ENCODE results near the gene SPECC1. TPM values are rescaled to one million over a fixed set of nuclear protein-coding genes. Genes with fewer than 3 reads are reported as not detected.
"Not testable (repeated sequence)": the region's sequence is repeated elsewhere in the genome, so short reads cannot be mapped to it uniquely, and the experiment has no call there.

Gene SPECC1
- total RNA-seq, 1 donor from 2014 or later: 10.1 TPM

DNA sequence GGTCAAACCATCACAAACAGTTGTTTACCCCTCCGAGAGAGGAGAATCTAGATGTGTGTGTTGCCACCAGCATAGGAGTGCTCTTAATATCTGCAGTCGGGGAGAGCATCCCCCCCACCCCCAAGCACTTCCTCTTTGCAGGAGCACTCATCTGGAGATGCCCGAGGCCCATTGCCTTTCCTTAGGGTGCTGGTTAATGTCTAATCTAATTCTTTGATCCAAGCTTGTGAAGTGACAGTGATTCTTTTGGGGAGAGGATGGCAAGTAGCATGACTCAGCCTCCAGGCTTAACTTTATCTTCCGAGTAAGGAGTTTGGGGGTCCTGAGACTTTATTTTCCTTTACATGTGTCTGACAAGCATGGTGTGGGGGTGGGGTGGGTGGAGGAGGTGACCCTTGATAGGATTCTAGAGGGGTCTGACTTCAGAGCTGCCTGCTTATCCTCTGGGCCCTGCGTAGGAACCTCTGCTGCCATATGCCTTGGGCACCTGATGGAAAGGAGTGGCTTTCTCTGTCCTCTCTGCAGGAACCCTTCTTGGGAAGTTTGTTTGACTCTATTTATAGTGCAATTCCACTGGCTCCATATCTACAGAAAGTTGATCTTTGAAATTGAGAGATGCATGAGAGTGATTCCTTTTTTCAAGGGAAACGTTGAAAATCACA is 207.1 kb downstream of the SPECC1 start:
- intact Hi-C loops (cut with DNase I): no loop called here
- DNase-seq (ENCODE audit: low spot score): no peak

DNA sequence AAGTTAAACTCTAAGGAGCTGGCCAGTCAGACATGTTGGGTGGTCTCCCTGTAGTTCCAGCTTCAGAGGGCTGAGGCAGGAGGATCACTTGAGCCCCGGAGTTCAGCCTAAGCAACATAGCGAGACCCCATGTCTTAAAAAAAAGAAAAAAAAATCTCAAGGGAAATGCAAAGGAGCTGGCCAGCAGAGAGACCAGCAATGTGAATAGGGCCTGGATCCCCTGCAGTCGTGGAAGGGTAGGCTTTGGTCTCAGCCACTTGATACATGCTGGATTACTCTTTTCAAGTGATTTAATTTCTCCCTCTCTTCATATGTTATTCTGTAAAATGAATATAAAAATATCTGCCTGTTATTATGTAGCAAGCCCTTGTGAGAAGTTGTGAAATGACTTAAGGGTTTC is 207.7 kb downstream of the SPECC1 start:
- no peak for DNase-seq (ENCODE audit: low spot score)
- intact Hi-C loops (cut with DNase I): no loop called here

DNA sequence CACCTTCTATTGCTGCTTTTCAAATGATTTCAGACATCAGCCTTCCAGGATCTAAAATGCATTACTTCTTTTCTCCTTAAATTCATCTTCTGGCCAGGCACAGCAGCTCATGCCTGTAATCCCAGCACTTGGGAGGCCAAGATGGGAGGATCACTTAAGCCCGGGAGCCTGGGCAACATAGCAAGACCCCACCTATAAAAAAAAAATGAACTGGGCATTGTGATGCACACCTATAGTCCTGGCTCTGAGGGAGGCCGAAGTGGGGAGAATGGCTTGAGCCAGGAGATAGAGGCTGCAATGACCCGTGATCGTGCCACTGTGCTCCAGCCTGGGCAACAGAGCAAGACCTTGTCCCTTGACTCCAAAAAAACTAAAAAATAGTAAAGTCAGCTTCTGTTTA is 208.5 kb downstream of the SPECC1 start:
- intact Hi-C loops (cut with DNase I): no loop called here

DNA sequence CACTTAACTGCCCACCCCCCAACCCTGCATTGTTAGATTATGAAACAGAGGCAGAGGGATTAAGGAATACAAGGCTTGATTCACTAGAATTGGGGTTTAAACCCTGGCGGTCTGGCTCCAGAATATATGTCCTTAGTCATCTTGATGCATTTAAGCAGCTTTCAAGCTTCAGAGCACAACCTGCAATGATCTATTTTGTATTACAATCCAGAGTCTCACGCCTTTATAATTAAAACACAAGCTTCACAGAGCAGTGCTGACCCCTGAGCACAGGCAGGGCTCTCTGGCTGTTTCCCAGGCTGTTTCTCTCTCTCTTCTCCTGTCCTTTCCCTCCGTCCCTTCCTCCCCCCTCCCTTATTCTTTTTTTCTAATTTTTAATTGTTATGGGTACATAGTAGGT is 209.1 kb downstream of the SPECC1 start:
- no peak for DNase-seq (ENCODE audit: low spot score)
- intact Hi-C loops (cut with DNase I): no loop called here

More for the DNA sequence above, 208.5 kb downstream of the SPECC1 start:
- no peak for DNase-seq (ENCODE audit: low spot score)

DNA sequence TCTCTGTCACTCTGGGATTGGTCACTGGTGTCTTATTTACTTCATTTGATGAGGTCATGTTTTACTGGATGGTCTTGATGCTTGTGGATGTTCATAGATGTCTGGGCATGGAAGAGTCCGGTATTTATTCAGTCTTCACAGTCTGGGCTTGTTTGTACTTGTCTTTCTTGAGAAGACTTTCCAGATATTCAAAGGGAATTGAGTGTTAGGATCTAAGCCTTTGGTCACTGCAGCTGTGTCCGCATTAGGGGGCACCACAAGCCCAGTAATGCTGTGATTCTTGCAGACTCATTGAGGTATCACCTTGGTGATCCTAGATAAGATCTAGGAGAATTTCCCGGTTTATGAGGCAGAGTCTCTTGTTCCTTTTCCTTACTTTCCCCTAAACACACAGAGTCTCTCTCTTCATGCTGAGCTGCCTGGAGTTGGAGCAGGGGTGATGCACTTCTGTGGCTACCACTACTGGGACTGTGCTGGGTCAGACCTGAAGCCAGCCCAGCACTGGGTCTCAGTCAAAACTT is 214.7 kb downstream of the SPECC1 start:
- intact Hi-C loops (cut with DNase I): loop anchor here (10.0 kb wide), 1 partner anchor 229 kb away; no protein-coding TSS in a partner anchor
- DNase-seq (ENCODE audit: low spot score): no peak

DNA sequence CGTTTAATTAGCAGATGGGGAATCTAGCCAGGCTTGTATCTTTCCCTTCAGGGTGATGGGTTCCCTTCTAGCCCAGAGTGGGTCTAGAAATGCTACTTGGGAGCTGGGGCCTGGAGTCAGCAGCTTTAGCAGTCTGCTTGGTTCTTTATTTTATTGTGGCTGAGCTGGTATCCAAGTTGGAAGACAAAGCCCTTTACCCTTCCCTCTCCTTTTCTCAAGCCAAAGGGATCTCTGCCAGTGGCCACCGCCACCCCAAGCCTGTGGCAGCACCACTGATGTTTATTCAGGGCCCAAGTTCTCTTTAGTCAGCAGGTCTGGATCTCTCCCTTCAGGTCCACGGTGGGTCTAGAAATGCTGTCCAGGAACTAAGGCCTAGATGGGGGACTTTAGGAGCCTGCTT is 215.2 kb downstream of the SPECC1 start:
- intact Hi-C loops (cut with DNase I): loop anchor here (10.0 kb wide), 1 partner anchor 230 kb away; no protein-coding TSS in a partner anchor

DNA sequence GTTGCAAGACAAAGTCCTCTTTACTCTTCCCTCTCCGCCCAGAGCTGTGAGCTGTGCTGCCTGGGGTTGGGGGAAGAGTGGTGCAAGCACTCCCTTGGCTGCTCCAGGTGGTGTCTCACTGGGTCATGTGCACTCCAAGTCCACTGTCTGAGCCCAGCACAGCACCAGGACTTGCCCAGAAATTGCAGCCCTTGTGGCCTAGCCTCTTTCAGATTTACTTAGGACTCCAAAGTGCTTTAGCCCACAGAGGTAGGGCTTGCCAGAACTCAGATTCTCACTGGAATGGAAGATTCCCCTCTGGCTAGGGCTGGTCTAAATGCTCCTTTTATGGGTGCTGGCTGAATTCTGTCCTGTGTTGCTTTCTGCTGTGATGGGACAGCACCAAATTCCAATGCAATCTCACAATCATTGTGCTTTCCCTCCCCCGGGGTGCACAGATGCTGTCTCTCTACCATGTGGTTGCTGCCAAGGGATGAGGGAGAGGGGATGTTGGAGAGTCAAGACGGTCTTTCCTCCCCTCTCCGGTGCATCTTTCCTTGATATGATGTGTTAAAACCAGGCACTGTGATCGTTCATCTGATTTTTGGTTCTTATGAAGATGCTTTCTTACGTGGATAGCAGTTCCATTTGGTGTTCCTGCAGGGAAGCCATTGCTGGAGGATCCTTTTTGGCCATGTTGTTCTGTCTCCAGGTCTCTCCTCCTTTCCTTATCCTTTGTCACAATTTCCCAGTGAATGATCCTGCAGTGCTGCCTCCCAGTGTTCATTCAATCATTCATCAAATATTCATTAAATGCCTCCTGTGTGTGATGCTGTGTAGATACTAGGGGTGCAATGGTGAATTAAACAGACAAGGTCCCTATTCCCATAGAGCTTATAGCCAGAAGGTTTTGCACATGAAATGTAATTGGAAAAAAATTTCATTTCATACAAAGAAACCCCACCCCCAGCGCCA is 216.3 kb downstream of the SPECC1 start:
- intact Hi-C loops (cut with DNase I): loop anchor here (5.0 to 10.0 kb wide), 3 partner anchors 92 to 231 kb away; no protein-coding TSS in a partner anchor
- DNase-seq (ENCODE audit: low spot score): no peak

More for the DNA sequence above, 215.2 kb downstream of the SPECC1 start:
- no peak for DNase-seq (ENCODE audit: low spot score)

DNA sequence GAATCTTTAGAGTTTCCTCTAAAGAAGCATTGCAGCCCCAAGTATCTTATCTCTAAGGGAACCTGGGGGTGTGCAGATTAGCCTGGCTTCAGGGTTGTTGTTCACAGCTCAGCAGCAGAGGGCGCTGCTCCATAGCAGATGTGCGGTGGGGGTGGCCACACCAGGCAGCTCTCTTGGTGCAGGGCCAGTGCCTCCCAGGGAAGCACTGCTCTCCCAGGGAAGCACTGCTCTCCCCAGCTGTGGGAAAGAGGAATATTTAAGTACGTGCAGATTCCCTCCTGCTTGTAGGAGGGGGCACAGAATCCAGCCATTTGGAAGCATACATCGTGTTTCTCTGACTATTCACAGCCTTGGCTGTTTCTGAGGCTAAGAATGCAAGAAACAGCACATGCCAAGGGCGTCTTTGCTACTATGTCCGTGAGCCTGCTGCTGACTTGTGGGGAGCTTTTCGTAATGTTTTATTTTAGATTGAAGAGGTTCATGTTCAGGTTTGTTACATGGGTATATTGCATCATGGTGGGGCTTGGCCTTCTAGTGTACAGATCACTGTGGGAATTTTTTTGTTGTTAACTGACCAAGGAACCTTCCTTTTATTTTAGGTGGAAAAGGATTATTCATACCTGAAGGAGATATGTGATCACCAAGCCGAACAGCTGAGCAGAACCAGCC is 217.8 kb downstream of the SPECC1 start:
- intact Hi-C loops (cut with DNase I): loop anchor here (5.0 to 10.0 kb wide), 3 partner anchors 90 to 232 kb away; no protein-coding TSS in a partner anchor

DNA sequence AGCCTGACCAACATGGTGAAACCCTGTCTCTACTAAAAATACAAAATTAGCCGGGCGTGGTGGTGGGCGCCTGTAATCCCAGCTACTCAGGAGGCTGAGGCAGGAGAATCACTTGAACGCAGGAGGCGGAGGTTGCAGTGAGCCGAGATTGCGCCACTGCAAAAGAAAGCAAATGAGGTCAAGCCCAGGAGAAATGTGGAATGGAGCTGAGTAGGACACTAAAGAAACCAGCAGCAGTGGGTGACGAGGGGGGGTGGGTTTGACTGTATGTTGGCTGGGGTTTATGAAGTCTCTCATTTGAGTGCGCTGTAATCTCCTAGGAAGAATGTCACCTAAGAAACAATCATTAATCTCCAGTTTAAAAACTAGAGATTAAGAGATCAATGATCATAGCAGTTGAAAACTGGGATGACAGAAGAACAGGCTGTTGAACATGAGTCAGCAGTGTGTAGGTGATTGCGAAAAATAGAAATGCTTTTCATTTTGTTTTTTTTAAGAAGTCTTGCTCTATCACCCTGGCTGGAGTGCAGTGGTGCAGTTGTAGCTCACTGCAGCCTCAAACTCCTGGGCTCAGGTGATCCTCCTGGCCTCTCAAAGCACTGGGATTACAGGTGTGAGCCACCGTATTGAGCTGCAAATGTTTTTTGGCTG is 218.7 kb downstream of the SPECC1 start:
- not testable (repeated sequence) for DNase-seq (ENCODE audit: low spot score)
- intact Hi-C loops (cut with DNase I): loop anchor here (5.0 to 10.0 kb wide), 3 partner anchors 89 to 233 kb away; no protein-coding TSS in a partner anchor

More for the DNA sequence above, 217.8 kb downstream of the SPECC1 start:
- DNase-seq (ENCODE audit: low spot score): peak; percentile 86

DNA sequence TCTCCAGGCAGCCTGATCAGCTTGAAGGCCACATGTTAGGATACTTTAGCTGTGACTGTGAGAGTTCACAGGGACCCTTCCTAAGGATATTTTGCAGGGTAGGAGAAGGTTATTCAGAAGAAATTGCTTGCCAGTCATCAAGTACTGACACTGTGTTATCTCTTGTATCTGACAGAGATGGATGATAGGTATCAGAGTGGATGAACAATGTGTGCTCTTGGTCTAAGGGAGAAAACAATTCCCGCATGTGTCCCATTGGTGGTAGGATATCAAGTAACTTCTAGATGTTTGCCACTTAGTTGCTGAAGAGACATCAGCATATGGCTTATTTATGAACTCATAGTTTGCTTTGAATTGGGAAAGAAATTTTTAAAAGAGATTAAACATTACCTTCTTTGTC is 219.3 kb downstream of the SPECC1 start:
- no peak for DNase-seq (ENCODE audit: low spot score)
- intact Hi-C loops (cut with DNase I): loop anchor here (5.0 to 10.0 kb wide), 3 partner anchors 89 to 234 kb away; no protein-coding TSS in a partner anchor

DNA sequence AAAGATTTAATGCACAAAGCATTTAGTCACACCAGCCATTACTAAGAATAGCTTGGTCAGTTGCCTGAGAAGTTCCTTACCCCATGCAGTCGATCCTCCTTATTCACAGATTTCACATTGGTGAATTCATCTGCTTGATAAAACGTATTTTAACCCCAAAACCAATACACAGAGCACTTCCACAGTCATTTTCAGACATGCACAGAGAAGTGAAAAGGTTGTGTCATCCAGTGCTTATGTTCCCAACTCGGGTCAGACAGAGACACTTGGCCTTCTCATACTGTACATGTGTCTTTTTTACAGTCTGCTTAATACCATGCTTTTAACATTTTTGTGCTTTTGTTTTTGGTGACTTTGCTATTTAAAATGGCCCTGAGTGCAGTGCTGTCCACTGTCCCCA is 219.7 kb downstream of the SPECC1 start:
- no peak for DNase-seq (ENCODE audit: low spot score)
- intact Hi-C loops (cut with DNase I): loop anchor here (5.0 to 10.0 kb wide), 3 partner anchors 88 to 234 kb away; no protein-coding TSS in a partner anchor

DNA sequence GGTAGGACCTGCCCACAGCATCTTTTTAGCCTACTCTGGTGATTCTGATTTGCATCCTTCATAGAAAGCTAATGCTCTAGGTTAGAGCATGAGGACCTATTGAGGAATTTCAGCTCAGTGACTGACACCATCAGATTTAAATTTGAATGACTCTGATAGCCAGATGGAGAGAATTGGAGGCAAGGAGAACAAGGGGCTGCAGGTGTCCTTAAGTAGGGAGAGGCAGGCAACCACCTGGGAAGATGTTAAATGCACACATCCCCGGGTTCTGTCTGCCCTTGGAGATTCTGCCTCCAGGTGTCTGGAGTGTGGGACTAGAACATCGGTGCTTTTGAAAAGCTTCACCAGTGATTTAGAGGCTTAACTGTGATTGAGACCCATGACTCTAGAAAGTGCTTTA is 221.8 kb downstream of the SPECC1 start:
- no peak for DNase-seq (ENCODE audit: low spot score)
- intact Hi-C loops (cut with DNase I): no loop called here

DNA sequence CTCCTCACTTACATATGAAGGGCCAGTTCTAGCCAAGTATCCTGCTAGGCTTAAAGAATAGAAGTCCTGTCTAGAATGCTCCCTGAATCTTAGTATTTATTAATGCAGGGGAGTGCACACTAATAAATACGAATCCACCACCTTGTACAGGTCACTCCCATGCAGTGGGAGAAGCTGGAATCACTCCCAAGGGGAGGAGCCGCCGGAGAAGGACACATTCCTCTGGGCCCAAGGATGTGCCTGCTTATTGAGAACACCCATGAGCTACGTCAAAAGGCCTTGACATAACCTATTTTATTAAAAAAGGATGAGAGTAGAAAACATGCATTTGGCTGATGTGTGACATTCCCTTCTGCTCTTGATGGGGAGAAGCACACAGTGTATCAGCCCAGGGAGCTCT is 223.5 kb downstream of the SPECC1 start:
- no peak for DNase-seq (ENCODE audit: low spot score)
- intact Hi-C loops (cut with DNase I): no loop called here

DNA sequence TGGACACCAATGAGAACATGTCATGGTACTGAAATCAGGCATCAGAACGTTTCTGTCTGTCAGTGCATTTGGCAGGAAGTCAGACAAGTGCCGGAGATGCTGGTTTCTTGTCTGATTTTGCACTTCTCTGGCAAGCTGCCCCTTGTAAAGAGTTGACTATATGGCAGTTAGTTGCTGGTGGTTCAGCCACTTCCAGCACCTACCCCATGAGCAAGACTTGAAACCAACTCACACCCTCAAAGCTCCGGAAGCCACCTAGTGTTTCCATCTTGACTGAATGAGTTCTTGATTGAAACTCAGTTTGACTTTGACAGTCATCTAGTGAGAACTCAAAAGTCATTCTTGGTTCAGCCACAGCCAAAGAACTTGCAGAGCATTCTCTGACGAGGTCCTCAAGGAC is 225.1 kb downstream of the SPECC1 start:
- no peak for DNase-seq (ENCODE audit: low spot score)
- intact Hi-C loops (cut with DNase I): no loop called here

DNA sequence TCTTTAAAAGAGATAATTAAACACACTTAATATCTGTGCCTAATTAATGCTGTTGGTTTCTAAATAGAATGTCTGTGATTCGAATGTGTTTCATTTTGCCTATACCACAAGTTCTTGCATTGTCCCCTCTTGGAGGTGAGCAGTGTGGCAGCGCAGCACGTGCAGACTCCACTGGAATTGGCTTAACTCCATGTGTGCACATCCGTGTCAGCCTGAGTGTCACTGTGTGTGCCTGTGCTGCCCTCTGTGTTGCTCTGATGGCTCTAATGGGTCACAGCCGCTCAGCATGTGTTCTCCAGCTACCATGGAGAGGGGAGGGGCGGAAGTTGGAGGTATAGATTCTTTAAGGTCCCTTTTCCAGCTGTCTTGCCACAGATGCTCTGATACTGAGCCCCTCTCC is 226.6 kb downstream of the SPECC1 start:
- DNase-seq (ENCODE audit: low spot score): no peak
- intact Hi-C loops (cut with DNase I): no loop called here

DNA sequence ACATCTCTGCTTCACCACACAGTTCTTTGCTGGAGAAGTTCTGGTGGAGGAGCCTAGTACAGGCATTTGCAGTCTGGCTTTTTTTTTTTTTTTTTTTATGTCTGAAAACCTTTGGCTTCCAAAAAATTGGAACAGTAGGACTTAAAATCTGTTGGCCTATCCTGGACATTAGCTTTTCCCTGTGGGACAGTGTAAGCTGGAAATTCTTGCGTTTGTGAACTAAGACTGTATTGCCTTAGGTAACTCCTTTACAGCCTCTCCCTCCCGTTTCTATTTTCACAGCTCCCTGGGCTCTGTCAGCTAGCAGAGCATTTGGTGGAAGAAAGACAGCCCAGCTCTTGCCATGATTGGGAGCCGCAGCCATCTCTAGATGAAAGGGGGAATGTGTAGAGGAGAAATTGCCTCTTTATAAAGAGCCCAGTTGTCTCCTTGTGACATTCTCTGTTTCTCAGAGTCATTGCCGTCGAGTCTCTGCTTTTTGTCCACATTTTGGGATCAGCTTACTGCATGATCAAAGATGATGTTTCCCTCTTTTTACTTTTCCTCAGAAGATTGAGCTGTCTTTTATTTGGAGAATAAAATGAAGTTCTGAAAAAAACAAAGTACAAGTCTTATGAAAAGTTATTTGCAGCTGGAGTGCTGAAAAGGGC is 227.5 kb downstream of the SPECC1 start:
- DNase-seq (ENCODE audit: low spot score): no peak
- intact Hi-C loops (cut with DNase I): no loop called here

DNA sequence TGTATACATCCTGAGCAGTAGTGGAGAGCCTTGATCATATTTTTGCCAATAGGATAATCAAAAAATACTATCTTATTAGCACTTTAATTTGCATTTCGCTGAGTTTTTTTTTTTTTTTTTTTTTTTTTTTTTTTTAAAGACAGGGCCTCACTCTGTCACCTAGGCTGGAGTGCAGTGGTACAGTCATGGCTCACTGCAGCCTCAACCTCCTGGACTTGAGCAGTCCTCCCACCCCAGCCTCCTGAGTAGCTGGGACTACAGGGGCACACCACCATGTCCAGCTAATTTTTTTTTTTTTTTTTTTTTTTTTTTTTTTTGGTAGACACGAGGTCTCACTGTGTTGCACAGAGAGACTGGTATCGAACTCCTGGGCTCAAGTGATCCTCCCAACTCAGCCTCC is 230.6 kb downstream of the SPECC1 start:
- intact Hi-C loops (cut with DNase I): not testable (repeated sequence)

DNA sequence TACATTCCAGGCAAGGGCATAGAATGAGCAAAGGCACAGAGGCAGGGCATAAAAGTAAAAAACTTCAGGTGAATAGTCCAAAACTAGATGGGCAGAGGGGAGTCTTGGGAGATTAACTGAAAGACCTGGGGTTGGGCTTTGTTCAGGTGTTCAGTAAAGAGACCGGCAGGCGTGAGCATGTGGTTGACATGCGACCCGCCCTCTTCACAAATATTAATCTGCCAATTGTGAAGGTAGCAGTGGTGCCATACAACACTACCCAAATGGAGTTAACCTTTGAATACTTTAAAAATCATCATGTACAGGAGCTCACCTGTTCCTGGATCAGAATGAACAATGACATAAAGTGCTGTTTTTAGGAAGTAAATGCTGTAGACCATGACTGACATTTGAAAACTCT is 232.7 kb downstream of the SPECC1 start:
- intact Hi-C loops (cut with DNase I): no loop called here
- DNase-seq (ENCODE audit: low spot score): no peak

More for the DNA sequence above, 230.6 kb downstream of the SPECC1 start:
- not testable (repeated sequence) for DNase-seq (ENCODE audit: low spot score)

All from cardiac septum (tissue), 1 donor.